Measurements from ENCODE around the gene DNALI1.
"Not testable (repeated sequence)": the region's sequence is repeated elsewhere in the genome, so short reads cannot be mapped to it uniquely, and the experiment has no call there.

Gene DNALI1

DNA sequence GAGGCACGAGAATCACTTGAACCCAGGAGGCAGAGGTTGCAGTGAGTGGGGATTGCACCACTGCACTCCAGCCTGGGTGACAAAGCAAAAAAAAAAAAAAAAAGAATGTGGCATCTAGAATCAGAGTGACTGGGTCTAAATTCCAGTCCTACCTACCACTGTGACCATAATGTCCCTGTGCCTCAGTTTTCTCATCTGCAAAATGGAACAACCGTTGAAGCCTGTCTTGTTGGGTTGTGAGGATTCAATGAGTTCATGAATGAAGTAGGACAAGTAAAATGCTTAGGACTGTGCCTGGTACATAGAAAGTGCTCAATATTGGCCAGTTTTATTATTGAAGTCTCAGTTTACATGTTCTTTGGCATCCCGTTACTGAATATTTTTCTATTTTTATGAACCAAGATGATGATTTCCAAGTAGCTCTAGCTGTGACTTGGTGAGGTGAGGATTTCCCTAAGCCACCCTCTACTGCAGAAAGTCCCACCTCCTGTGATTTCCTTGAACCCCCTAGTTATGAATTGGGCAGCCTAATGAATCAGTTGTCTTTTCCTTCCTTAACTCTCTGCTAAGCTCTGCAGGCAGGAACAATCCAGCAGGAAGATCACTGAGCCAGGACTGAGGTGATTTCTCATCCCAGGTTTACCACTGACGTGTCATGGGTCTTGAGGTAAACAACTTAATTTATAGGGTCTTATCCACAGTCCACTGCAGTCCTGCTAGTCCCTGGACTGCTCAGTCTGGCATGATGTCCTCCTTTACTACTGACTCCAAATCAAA lies 23.2 kb upstream of the DNALI1 start:
- Histone ChIP-seq H2BK120ac (ENCODE audit: low read depth, low read length) (no peak overlapping the region), H3K79me2 (ENCODE audit: control insufficient read depth, insufficient read depth, low read length) (no peaks in the 10 kb centered on the region), H3K4me2 (ENCODE audit: low read length) (no peak overlapping the region), H3K9ac (ENCODE audit: low read length) (no peak overlapping the region), H3K27me3 (ENCODE audit: insufficient read depth, low read length, poor library complexity) (no peaks in the 10 kb centered on the region), H3K27ac (ENCODE audit: low read depth, low read length) (no peak overlapping the region), H2BK5ac (ENCODE audit: low read length) (no peak overlapping the region), H3K23ac (ENCODE audit: low read length) (no peak overlapping the region), H3K4me1 (ENCODE audit: control insufficient read depth, low read depth, low read length) (no peaks in the 10 kb centered on the region), H3K18ac (ENCODE audit: low read length) (no peak overlapping the region), H2AK5ac (ENCODE audit: low read length) (no peak overlapping the region), H3K56ac (ENCODE audit: low read length) (no peak overlapping the region), H3K79me1 (ENCODE audit: low read length) (no peaks in the 10 kb centered on the region), H2BK15ac (replicated peaks; ENCODE audit: low read depth) (no peak overlapping the region), H3K4ac (ENCODE audit: low read depth, low read length) (no peak overlapping the region), H3K36me3 (ENCODE audit: control insufficient read depth, insufficient read depth, low read length) (peaks cover 6% of the 10 kb centered on the region), H4K8ac (ENCODE audit: low read depth, low read length) (no peak overlapping the region), H4K5ac (ENCODE audit: low read length) (no peak overlapping the region), H3K4me3 (ENCODE audit: low read length) (no peak overlapping the region)
- no peak for DNase-seq
- no CpG with 5 or more reads among the region's 4 CpGs for WGBS (ENCODE audit: extremely low coverage, insufficient coverage, low lambda C conversion rate)

DNA sequence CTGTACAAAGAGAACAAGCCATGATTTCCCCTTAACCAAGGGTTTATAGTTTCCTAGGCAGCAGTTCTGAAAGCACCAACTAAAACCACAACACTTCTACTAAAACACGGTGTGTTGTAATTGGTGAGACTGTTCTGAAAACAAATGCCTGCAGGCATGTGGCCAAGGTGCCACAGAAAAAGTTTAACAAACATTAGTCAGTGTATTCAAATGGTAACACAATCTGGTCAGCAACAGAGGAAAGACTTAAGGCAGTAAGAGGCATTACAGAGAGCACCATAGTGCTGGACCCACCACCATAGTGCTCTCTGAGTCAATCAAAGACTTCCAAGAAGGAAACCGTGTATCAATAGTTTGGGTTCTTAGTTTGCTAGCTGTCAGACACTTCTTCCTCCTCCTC lies 19.4 kb upstream of the DNALI1 start:
- Histone ChIP-seq H3K27me3 (ENCODE audit: insufficient read depth, low read length, poor library complexity) (no peaks in the 10 kb centered on the region), H3K18ac (ENCODE audit: low read length) (no peak overlapping the region), H3K79me2 (ENCODE audit: control insufficient read depth, insufficient read depth, low read length) (no peaks in the 10 kb centered on the region), H3K27ac (ENCODE audit: low read depth, low read length) (no peak overlapping the region), H3K9ac (ENCODE audit: low read length) (no peak overlapping the region), H2AK5ac (ENCODE audit: low read length) (no peak overlapping the region), H3K4me1 (ENCODE audit: control insufficient read depth, low read depth, low read length) (no peaks in the 10 kb centered on the region), H3K36me3 (ENCODE audit: control insufficient read depth, insufficient read depth, low read length) (peaks cover 14% of the 10 kb centered on the region), H2BK5ac (ENCODE audit: low read length) (no peak overlapping the region), H3K23ac (ENCODE audit: low read length) (no peak overlapping the region), H4K8ac (ENCODE audit: low read depth, low read length) (no peak overlapping the region), H2BK15ac (replicated peaks; ENCODE audit: low read depth) (no peak overlapping the region), H2BK120ac (ENCODE audit: low read depth, low read length) (no peak overlapping the region), H3K56ac (ENCODE audit: low read length) (no peak overlapping the region), H3K79me1 (ENCODE audit: low read length) (no peaks in the 10 kb centered on the region), H3K4me2 (ENCODE audit: low read length) (no peak overlapping the region), H4K5ac (ENCODE audit: low read length) (no peak overlapping the region), H3K4me3 (ENCODE audit: low read length) (no peak overlapping the region), H3K4ac (ENCODE audit: low read depth, low read length) (no peak overlapping the region)
- no CpG with 5 or more reads among the region's 2 CpGs for WGBS (ENCODE audit: extremely low coverage, insufficient coverage, low lambda C conversion rate)
- DNase-seq, result no peak

DNA sequence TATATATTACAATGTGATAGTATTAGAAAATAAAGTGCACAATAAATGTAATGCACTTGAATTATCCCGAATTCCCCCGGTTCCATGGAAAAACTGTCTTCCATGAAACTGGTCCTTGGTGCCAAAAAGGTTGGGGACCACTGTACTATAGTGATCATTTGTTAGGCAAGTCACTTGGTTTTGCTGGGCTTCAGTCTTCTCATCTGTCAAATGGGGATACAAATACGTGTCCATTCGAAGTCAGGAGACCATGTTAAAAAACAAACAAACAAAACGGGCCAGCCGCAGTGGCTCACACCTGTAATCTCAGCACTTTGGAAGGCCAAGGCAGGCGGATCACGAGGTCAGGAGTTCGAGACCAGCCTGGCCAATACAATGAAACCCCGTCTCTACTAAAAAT lies 17.6 kb upstream of the DNALI1 start:
- H3K27me3 ChIP-seq (ENCODE audit: insufficient read depth, low read length, poor library complexity); H2BK15ac ChIP-seq (replicated peaks; ENCODE audit: low read depth); H3K79me1 ChIP-seq (ENCODE audit: low read length); H2BK5ac ChIP-seq (ENCODE audit: low read length); H3K4me1 ChIP-seq (ENCODE audit: control insufficient read depth, low read depth, low read length); H3K4me3 ChIP-seq (ENCODE audit: low read length); H3K56ac ChIP-seq (ENCODE audit: low read length); H2AK5ac ChIP-seq (ENCODE audit: low read length); H4K5ac ChIP-seq (ENCODE audit: low read length); DNase-seq; H3K18ac ChIP-seq (ENCODE audit: low read length); H2BK120ac ChIP-seq (ENCODE audit: low read depth, low read length); H3K4ac ChIP-seq (ENCODE audit: low read depth, low read length); H3K27ac ChIP-seq (ENCODE audit: low read depth, low read length); H4K8ac ChIP-seq (ENCODE audit: low read depth, low read length); H3K23ac ChIP-seq (ENCODE audit: low read length); H3K79me2 ChIP-seq (ENCODE audit: control insufficient read depth, insufficient read depth, low read length); H3K9ac ChIP-seq (ENCODE audit: low read length); H3K4me2 ChIP-seq (ENCODE audit: low read length): not testable (repeated sequence)
- peaks cover 14% of the 10 kb centered on the region for H3K36me3 ChIP-seq (ENCODE audit: control insufficient read depth, insufficient read depth, low read length)
- no CpG with 5 or more reads among the region's 10 CpGs for WGBS (ENCODE audit: extremely low coverage, insufficient coverage, low lambda C conversion rate)

DNA sequence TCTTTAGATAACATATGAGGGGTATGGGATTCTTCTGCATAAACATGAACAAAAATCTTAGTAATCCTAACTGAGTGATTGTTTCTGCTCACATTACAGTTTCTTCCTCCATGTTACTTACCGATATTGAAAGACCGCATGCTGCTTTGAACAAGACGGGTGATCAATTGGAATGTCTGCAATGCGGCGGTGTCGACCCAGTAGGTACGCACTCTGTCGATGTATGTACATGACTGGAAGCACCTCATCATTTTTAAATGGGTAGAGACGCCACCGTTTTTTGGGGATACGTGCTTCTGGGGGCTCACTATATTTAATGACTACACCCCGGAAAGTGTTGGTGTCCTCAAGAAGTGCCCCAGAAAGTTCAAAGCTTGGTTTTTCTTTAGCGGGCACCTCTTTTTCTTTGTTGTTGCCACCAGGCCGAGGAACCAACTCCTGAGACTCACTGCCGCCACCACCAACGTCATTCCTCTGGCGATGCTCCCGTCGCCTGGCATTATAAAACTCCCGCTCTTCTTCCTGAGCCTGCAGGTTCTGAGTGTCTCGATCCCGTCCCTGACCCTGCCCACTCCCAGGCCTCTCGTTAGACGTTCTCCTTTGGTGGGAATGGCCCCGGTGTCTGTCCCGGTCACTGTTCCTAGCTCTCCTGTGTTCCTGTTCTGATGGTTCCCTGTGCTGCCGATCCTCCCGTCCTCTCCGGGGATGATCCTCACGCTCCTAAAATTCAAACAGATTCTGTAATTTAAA lies 16.5 kb upstream of the DNALI1 start:
- Histone ChIP-seq H2BK15ac (replicated peaks; ENCODE audit: low read depth) (no peak overlapping the region), H2AK5ac (ENCODE audit: low read length) (no peak overlapping the region), H3K79me2 (ENCODE audit: control insufficient read depth, insufficient read depth, low read length) (no peaks in the 10 kb centered on the region), H3K27ac (ENCODE audit: low read depth, low read length) (no peak overlapping the region), H3K27me3 (ENCODE audit: insufficient read depth, low read length, poor library complexity) (no peaks in the 10 kb centered on the region), H3K9ac (ENCODE audit: low read length) (no peak overlapping the region), H4K5ac (ENCODE audit: low read length) (no peak overlapping the region), H3K4me2 (ENCODE audit: low read length) (no peak overlapping the region), H2BK120ac (ENCODE audit: low read depth, low read length) (no peak overlapping the region), H4K8ac (ENCODE audit: low read depth, low read length) (no peak overlapping the region), H3K79me1 (ENCODE audit: low read length) (no peaks in the 10 kb centered on the region), H3K36me3 (ENCODE audit: control insufficient read depth, insufficient read depth, low read length) (peaks cover 17% of the 10 kb centered on the region), H3K4me3 (ENCODE audit: low read length) (no peak overlapping the region), H3K4ac (ENCODE audit: low read depth, low read length) (no peak overlapping the region), H3K56ac (ENCODE audit: low read length) (no peak overlapping the region), H3K18ac (ENCODE audit: low read length) (no peak overlapping the region), H3K4me1 (ENCODE audit: control insufficient read depth, low read depth, low read length) (no peaks in the 10 kb centered on the region), H2BK5ac (ENCODE audit: low read length) (no peak overlapping the region), H3K23ac (ENCODE audit: low read length) (no peak overlapping the region)
- DNase-seq, result no peak
- WGBS (ENCODE audit: extremely low coverage, insufficient coverage, low lambda C conversion rate), result no CpG with 5 or more reads among the region's 30 CpGs

DNA sequence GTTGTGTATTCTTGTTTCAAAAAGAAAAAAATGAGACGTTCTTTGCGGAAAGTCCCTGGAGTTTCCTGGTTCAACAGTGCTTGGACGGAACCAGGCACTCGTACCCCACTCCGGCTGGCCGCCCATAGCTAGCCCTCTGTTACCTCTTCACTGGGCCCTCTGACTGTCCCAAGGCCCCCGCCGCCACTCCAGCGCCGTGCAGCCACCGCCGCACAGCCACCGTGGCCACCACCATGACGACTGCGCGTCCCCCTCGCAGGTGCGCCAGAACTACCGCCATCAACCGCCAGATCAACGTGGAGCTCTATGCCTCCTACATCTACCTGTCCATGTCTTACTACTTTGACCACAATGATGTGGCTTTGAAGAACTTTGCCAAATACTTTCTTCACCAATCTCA lies 12.2 kb upstream of the DNALI1 start:
- Histone ChIP-seq H4K5ac (ENCODE audit: low read length) (no peak overlapping the region), H3K4ac (ENCODE audit: low read depth, low read length) (no peak overlapping the region), H2BK15ac (replicated peaks; ENCODE audit: low read depth) (no peak overlapping the region), H4K8ac (ENCODE audit: low read depth, low read length) (no peak overlapping the region), H2BK5ac (ENCODE audit: low read length) (no peak overlapping the region), H3K4me3 (ENCODE audit: low read length) (no peak overlapping the region), H3K18ac (ENCODE audit: low read length) (no peak overlapping the region), H3K36me3 (ENCODE audit: control insufficient read depth, insufficient read depth, low read length) (peaks cover 6% of the 10 kb centered on the region), H3K79me1 (ENCODE audit: low read length) (no peaks in the 10 kb centered on the region), H2AK5ac (ENCODE audit: low read length) (no peak overlapping the region), H2BK120ac (ENCODE audit: low read depth, low read length) (no peak overlapping the region), H3K23ac (ENCODE audit: low read length) (no peak overlapping the region), H3K4me2 (ENCODE audit: low read length) (no peak overlapping the region), H3K27me3 (ENCODE audit: insufficient read depth, low read length, poor library complexity) (no peaks in the 10 kb centered on the region), H3K79me2 (ENCODE audit: control insufficient read depth, insufficient read depth, low read length) (no peaks in the 10 kb centered on the region), H3K27ac (ENCODE audit: low read depth, low read length) (no peak overlapping the region), H3K9ac (ENCODE audit: low read length) (no peak overlapping the region), H3K4me1 (ENCODE audit: control insufficient read depth, low read depth, low read length) (no peaks in the 10 kb centered on the region), H3K56ac (ENCODE audit: low read length) (no peak overlapping the region)
- no CpG with 5 or more reads among the region's 21 CpGs for WGBS (ENCODE audit: extremely low coverage, insufficient coverage, low lambda C conversion rate)
- DNase-seq, result no peak
